Cardiac fibroblast (primary cell): ENCODE results near the gene TRPM5.

Experiments
- DNase-seq, 2 donors: peaks; one replicate each; pipeline versions ENCODE4 v3.0.0 to v3.0.0-alpha.2; 2010; ENCODE audit warnings: low read depth in 2 of 2
- H3K4me3 ChIP-seq, 2 donors: replicated peaks in 1 of 2; 1 replicate in 1 of 2; 2 replicates in 1 of 2; pipeline ENCODE4 v1.5.1; 2011; ENCODE audit warnings: low read depth in 2 of 2, low read length in 2 of 2, mild to moderate bottlenecking in 2 of 2, moderate library complexity in 1 of 2
- CTCF ChIP-seq: IDR thresholded peaks from one replicate; pipeline ENCODE4 v1.5.1; 2011; ENCODE audit warnings: low read depth, mild to moderate bottlenecking, low read length, inconsistent platforms

The TRPM5 gene

GRCh38 chr11:2398664-2399355, 45.5 kb downstream of the TRPM5 start:
- no peak for DNase-seq

GRCh38 chr11:2397005-2397404, 47.3 kb downstream of the TRPM5 start:
- no peak for DNase-seq
- TF ChIP-seq CTCF: no peak
- H3K4me3 ChIP-seq: no peak overlapping the region

More at GRCh38 chr11:2398664-2399355, 45.5 kb downstream of the TRPM5 start:
- no peak for TF ChIP-seq CTCF
- H3K4me3 ChIP-seq: peak overlapping the region; percentile 72 to 74

GRCh38 chr11:2396471-2396870, 47.8 kb downstream of the TRPM5 start:
- H3K4me3 ChIP-seq: no peak overlapping the region
- TF ChIP-seq CTCF: no peak
- no peak for DNase-seq

GRCh38 chr11:2395856-2396255, 48.5 kb downstream of the TRPM5 start:
- DNase-seq: no peak
- H3K4me3 ChIP-seq: no peak overlapping the region
- TF ChIP-seq CTCF: no peak

GRCh38 chr11:2395211-2395730, 49.0 kb downstream of the TRPM5 start:
- no peak for DNase-seq
- TF ChIP-seq CTCF: no peak
- H3K4me3 ChIP-seq: no peak overlapping the region

GRCh38 chr11:2394818-2395105, 49.6 kb downstream of the TRPM5 start:
- TF ChIP-seq CTCF: no peak
- no peak for DNase-seq
- H3K4me3 ChIP-seq: no peak overlapping the region
